Purkinje cell (primary cell): ENCODE measurements around the gene SETD5. TPM values are rescaled to one million over a fixed set of nuclear protein-coding genes. Genes with fewer than 3 reads are reported as not detected.

ENCODE experiments used
- polyA plus RNA-seq: library from polyadenylated mRNA; unstranded; fragments of >200 nt; fragmentation: Nextera tagmentation; gene quantifications from 2 replicates; pipeline ENCODE4 v1.2.1, GENCODE V29; 2014

The SETD5 gene
- 17.9 and 19.5 TPM in 2 replicates for polyA plus RNA-seq

GRCh38 chr3:9397332-9397905, at the start of gene SETD5:
Gene SETD5 (plus strand): TSS chr3:9397615. CDS start chr3:9428939, 31,324 bp downstream.

DNA sequence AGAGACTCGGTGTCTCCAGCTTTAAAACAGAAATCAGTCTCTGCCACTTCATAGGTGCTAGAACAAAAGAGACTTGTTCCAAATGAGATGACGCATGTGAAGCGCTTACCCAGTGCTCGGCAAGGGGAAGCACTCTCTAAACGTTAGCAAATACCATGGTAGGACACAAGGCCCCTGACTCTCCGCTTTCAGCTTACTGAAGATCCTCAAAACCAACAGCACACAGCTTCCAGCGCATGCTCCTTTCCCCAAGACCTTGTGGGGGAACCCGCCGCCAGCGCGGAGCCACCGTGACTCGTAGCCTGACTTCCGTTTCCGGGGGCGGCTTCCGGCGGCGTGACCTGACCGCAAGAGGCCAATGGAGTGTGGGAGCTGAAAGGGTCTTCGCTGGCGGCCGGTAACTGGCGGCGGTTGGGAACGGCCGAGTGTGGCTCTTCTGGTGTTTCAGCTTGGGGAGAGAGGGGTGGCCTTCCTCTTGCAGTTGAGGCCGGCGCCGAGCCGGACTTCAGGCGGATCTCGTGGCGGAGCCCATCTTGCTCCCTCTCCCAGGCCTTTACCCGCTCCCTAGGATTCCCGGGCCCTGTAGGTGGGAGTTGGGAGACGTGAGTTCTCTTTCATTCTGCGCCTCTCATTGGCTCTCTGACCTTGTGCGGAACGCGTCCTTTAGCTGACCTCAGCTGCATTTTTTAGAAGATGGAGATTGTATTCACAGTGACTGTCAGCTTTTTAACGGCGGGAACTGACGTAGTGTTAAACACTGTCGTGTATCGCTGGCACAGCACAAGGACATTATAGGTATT, 34.5 kb upstream of the SETD5 start, which contains the start of gene THUMPD3:
THUMPD3 (plus strand) TSS at position 324 of the 800 bp plus-strand sequence. CDS start 2,015 bp downstream, outside the sequence.

Other genes starting within 250 kb of the SETD5 start
- gene SRGAP3, start 148.0 kb upstream of the SETD5 start, polyA plus RNA-seq = 14.0 and 36.2 TPM in 2 replicates
- 65.2 and 72.6 TPM in 2 replicates for gene THUMPD3, start 34.6 kb upstream of the SETD5 start, polyA plus RNA-seq
- gene LHFPL4, start 156.2 kb downstream of the SETD5 start, polyA plus RNA-seq = 3.7 and 6.4 TPM in 2 replicates